Sigmoid colon (tissue), 3 donors: ENCODE results near the gene RAPGEF2.

Source experiments
- POLR2A ChIP-seq, 2 donors: fragments of 450-650 bp; IDR thresholded peaks; one replicate each; pipeline ENCODE4 v1.6.1; 2016; ENCODE audit warnings: antibody characterized with exemption in 2 of 2, mild to moderate bottlenecking in 2 of 2, moderate library complexity in 2 of 2
- TF ChIP-seq, protein P1 (sequence below), 4 experiments: fragments of 450-650 bp in 3 of 4; fragments of 200-600 bp in 1 of 4; IDR thresholded peaks; one replicate each; pipeline ENCODE4 v1.5.1; 2016 to 2019; ENCODE audit warnings: antibody characterized with exemption in 4 of 4, mild to moderate bottlenecking in 3 of 4, moderate library complexity in 2 of 4

GRCh38 chr4:159163521-159163920 is 60.6 kb downstream of the RAPGEF2 start:
- TF ChIP-seq POLR2A (IDR thresholded peaks at IDR 0.05) = no peak
- TF ChIP-seq, protein P1, sequence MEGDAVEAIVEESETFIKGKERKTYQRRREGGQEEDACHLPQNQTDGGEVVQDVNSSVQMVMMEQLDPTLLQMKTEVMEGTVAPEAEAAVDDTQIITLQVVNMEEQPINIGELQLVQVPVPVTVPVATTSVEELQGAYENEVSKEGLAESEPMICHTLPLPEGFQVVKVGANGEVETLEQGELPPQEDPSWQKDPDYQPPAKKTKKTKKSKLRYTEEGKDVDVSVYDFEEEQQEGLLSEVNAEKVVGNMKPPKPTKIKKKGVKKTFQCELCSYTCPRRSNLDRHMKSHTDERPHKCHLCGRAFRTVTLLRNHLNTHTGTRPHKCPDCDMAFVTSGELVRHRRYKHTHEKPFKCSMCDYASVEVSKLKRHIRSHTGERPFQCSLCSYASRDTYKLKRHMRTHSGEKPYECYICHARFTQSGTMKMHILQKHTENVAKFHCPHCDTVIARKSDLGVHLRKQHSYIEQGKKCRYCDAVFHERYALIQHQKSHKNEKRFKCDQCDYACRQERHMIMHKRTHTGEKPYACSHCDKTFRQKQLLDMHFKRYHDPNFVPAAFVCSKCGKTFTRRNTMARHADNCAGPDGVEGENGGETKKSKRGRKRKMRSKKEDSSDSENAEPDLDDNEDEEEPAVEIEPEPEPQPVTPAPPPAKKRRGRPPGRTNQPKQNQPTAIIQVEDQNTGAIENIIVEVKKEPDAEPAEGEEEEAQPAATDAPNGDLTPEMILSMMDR (IDR thresholded peaks at IDR 0.05) = no peak
